Measurements from ENCODE around the gene ANKRD31. TPM values are rescaled to one million over a fixed set of nuclear protein-coding genes. Genes with fewer than 3 reads are reported as not detected.

The ANKRD31 gene
- total and polyA plus RNA-seq, 11 donors, result 0.04 to 0.17 (median 0.09) TPM; not detected in 5

DNA sequence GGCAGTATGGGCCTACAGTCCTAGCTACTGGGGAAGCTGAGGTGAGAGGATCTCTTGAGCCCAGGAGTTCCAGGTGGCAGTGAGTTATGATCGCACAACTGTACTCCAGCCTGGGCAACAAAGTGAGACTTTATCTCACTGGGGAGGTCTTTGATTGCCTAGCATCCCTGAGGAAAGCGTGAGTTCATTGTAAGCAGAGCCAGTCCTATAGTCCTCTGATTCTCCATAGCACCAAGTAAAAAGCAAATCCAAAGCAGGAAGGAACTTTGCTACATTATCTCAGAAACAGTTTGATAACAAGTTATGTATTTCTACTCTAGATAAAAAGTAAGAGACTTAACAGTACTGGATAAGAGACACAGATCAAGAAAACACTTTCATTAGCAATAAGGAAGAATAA, 37.6 kb downstream of the ANKRD31 start:
- 63 to 80% (median 64%) methylated on average over 2 of the region's 2 CpGs for WGBS, 4 donors
- no peak for TF ChIP-seq POLR2A (IDR thresholded peaks at IDR 0.05)
- TF ChIP-seq, protein P1, sequence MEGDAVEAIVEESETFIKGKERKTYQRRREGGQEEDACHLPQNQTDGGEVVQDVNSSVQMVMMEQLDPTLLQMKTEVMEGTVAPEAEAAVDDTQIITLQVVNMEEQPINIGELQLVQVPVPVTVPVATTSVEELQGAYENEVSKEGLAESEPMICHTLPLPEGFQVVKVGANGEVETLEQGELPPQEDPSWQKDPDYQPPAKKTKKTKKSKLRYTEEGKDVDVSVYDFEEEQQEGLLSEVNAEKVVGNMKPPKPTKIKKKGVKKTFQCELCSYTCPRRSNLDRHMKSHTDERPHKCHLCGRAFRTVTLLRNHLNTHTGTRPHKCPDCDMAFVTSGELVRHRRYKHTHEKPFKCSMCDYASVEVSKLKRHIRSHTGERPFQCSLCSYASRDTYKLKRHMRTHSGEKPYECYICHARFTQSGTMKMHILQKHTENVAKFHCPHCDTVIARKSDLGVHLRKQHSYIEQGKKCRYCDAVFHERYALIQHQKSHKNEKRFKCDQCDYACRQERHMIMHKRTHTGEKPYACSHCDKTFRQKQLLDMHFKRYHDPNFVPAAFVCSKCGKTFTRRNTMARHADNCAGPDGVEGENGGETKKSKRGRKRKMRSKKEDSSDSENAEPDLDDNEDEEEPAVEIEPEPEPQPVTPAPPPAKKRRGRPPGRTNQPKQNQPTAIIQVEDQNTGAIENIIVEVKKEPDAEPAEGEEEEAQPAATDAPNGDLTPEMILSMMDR (IDR thresholded peaks at IDR 0.05), result no peak
- H3K36me3 ChIP-seq, result no peaks in the 10 kb centered on the region
- no peaks in the 10 kb centered on the region for H3K9me3 ChIP-seq
- ATAC-seq, result no peak
- H3K4me3 ChIP-seq, result no peak overlapping the region
- no peaks in the 10 kb centered on the region for H3K4me1 ChIP-seq
- intact Hi-C loops (cut with DNase I), result no loop called here
- H3K27me3 ChIP-seq, result no peaks in the 10 kb centered on the region
- no peak for DNase-seq
- no peak overlapping the region for H3K27ac ChIP-seq

DNA sequence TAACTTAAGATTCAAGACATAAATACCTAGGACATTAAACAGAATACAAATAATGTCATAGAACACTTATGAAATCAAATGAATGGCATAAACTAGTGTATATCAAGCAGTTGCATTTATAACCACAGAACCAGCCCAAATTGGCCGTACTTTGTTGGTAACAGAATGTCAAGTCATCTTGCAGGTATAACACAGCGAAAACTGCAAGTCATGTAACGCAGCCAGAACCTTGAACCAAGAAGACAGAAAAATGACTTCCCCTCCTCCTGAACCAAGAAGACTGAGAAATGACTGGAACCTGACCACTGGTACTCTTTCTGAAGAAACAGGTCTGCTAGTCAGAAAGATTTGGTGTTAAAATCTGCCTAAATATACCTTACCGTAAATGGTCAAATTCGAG, 38.9 kb downstream of the ANKRD31 start:
- Histone ChIP-seq H3K4me1 (no peaks in the 10 kb centered on the region), H3K27me3 (peaks cover 0 to 5% (median 0%) of the 10 kb centered on the region in 9 donors), H3K27ac (no peak overlapping the region), H3K36me3 (no peaks in the 10 kb centered on the region), H3K4me3 (no peak overlapping the region), H3K9me3 (no peaks in the 10 kb centered on the region)
- 87 to 91% (median 90%) methylated on average over 5 of the region's 5 CpGs for WGBS, 4 donors
- intact Hi-C loops (cut with DNase I), result no loop called here
- no peak for ATAC-seq
- no peak for TF ChIP-seq POLR2A (IDR thresholded peaks at IDR 0.05)
- TF ChIP-seq, protein P1 (IDR thresholded peaks at IDR 0.05), result no peak
- no peak for DNase-seq

DNA sequence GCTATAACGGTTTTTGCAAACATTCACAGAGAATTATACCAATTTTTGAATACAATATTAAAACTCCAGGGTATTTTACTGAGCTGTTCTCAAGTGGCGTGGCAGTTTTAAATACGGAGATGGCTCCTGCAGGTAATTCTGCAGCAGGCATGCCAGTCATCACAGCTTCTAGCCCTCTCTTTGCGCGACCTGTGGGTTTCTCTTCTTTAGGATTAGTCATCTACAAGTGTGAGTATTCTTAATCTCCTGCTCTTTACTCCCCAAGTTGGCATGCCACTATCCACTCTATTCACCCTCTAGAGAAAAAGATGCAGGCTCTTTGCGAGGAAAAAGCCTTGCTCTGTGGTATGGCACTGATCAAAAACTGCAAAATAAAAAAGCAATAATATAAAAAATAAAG, 43.9 kb downstream of the ANKRD31 start:
- TF ChIP-seq POLR2A (IDR thresholded peaks at IDR 0.05), result no peak
- TF ChIP-seq, protein P1 (IDR thresholded peaks at IDR 0.05), result no peak
- Histone ChIP-seq H3K4me1 (no peaks in the 10 kb centered on the region), H3K4me3 (no peak overlapping the region), H3K27ac (no peak overlapping the region), H3K27me3 (peaks cover 0 to 5% (median 0%) of the 10 kb centered on the region in 9 donors), H3K9me3 (no peaks in the 10 kb centered on the region), H3K36me3 (no peaks in the 10 kb centered on the region)
- intact Hi-C loops (cut with DNase I), result no loop called here
- no peak for ATAC-seq
- DNase-seq, result no peak
- 66 to 76% (median 73%) methylated on average over 6 of the region's 6 CpGs for WGBS, 4 donors

DNA sequence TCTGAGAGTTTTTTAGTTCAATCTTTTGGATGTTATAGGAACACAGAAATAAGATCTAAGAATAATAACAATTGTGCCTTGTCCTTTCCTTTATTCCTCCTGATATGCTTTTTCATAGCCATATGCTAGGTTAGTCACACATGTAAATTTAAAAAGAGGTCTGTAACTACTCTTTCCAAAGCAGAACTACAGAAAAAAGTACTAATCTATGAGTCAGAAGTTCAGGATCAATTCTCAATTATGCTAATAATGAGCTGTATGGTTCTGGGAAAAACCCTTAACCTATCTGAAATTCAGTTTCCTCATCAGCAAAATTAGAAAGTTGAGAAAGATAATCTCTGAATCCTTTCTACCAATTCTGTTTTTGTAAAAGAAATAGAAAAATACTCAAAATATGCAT, 44.4 kb downstream of the ANKRD31 start:
- no peaks in the 10 kb centered on the region for H3K9me3 ChIP-seq
- no peaks in the 10 kb centered on the region for H3K4me1 ChIP-seq
- ATAC-seq, result no peak
- intact Hi-C loops (cut with DNase I), result no loop called here
- H3K36me3 ChIP-seq, result no peaks in the 10 kb centered on the region
- no peak overlapping the region for H3K27ac ChIP-seq
- TF ChIP-seq, protein P1 (IDR thresholded peaks at IDR 0.05), result no peak
- no peak for TF ChIP-seq POLR2A (IDR thresholded peaks at IDR 0.05)
- no peak overlapping the region for H3K4me3 ChIP-seq
- no peak for DNase-seq
- H3K27me3 ChIP-seq, result peaks cover 0 to 5% (median 0%) of the 10 kb centered on the region in 9 donors
